ENCODE measurements around the gene NAA40.

Gene NAA40

DNA sequence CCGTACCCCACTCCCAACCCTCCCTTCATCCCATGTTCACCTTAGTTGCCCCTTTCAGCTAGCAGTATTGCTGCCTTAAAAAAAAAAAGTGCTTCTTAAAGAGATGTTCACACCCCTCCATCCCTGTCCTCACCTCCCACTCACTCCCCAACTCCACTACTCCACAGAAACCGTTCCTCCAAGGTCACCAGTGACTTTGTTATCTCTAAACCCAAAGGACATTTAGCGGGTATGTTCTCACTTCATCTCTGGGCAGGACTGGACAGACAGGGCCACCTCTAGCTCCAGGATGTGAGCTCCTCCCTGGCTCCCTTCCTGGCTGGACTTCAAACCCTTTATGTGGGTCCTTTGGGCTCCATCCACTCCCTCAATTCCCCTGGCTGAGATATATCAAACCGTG, 15.5 kb upstream of the NAA40 start:
- Histone ChIP-seq H3K9ac (no peak overlapping the region), H3K36me3 (ENCODE audit: insufficient read depth) (no peaks in the 10 kb centered on the region), H3K79me2 (ENCODE audit: insufficient read depth, low read depth) (no peaks in the 10 kb centered on the region), H4K20me1 (ENCODE audit: insufficient read depth) (no peaks in the 10 kb centered on the region), H3K4me3 (IDR thresholded peaks at IDR 0.05; ENCODE audit: insufficient read depth, low read depth, low read length) (no peak overlapping the region), H3K4me2 (no peak overlapping the region), H3K4me1 (ENCODE audit: low read depth, poor library complexity, severe bottlenecking) (peaks cover 2% of the 10 kb centered on the region), H2AFZ (ENCODE audit: low read depth) (no peak overlapping the region), H3K27me3 (ENCODE audit: insufficient read depth, low read depth) (peaks cover 36% of the 10 kb centered on the region; the same call in 1 of the 2 replicates), H3K27ac (no peak overlapping the region)
- TF ChIP-seq, protein P1, sequence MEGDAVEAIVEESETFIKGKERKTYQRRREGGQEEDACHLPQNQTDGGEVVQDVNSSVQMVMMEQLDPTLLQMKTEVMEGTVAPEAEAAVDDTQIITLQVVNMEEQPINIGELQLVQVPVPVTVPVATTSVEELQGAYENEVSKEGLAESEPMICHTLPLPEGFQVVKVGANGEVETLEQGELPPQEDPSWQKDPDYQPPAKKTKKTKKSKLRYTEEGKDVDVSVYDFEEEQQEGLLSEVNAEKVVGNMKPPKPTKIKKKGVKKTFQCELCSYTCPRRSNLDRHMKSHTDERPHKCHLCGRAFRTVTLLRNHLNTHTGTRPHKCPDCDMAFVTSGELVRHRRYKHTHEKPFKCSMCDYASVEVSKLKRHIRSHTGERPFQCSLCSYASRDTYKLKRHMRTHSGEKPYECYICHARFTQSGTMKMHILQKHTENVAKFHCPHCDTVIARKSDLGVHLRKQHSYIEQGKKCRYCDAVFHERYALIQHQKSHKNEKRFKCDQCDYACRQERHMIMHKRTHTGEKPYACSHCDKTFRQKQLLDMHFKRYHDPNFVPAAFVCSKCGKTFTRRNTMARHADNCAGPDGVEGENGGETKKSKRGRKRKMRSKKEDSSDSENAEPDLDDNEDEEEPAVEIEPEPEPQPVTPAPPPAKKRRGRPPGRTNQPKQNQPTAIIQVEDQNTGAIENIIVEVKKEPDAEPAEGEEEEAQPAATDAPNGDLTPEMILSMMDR (conservative IDR thresholded peaks at IDR 0.05; ENCODE audit: low read depth, low read length), result no peak

DNA sequence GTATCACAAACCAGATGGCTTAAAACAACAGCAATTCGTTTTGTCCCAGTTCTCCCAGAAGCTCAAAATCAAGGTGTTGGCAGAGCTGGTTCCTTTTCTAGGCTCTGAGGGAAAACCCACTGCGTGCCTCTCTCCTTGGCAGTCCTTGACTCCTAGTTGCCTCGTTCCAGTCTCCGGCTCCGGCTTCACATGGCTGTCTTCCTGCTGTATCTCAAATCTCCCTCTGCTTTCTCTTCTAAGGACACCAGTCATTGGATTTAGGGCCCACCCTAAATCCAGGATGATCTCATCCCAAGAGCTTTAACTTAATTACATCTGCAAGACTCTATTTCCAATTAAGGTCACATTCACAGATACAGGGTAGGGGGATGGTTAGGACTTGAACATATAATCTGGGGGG, 9.2 kb upstream of the NAA40 start:
- TF ChIP-seq, protein P1 (conservative IDR thresholded peaks at IDR 0.05; ENCODE audit: low read depth, low read length), result no peak
- no peaks in the 10 kb centered on the region for H3K36me3 ChIP-seq (ENCODE audit: insufficient read depth)
- no peak overlapping the region for H3K4me3 ChIP-seq (IDR thresholded peaks at IDR 0.05; ENCODE audit: insufficient read depth, low read depth, low read length)
- no peak overlapping the region for H2AFZ ChIP-seq (ENCODE audit: low read depth)
- H3K27ac ChIP-seq, result no peak overlapping the region
- H3K79me2 ChIP-seq (ENCODE audit: insufficient read depth, low read depth), result no peaks in the 10 kb centered on the region
- H3K4me1 ChIP-seq (ENCODE audit: low read depth, poor library complexity, severe bottlenecking), result no peaks in the 10 kb centered on the region
- H3K9ac ChIP-seq, result no peak overlapping the region
- no peaks in the 10 kb centered on the region for H4K20me1 ChIP-seq (ENCODE audit: insufficient read depth)
- peaks cover 18% of the 10 kb centered on the region; the same call in 1 of the 2 replicates for H3K27me3 ChIP-seq (ENCODE audit: insufficient read depth, low read depth)
- no peak overlapping the region for H3K4me2 ChIP-seq

DNA sequence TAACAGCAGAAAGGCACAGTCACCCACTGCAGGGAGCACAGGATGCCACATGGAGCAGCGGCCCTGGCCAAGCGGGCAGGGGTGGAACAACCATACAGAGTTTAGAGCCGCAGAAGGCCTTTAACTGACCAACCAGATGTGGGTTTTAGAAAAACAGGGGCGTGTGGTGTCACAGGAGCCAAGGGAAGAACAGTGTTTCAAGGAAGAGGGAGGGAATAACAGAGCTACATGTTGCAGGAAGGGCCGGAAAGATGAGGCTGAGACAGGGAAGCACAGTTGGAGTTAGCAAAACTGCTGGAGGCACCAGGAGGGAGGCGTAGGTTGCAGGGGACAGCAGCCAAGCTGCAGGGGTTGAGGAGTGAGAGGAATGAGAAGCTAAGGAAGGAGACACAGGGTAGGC, 7.8 kb upstream of the NAA40 start:
- TF ChIP-seq, protein P1 (conservative IDR thresholded peaks at IDR 0.05; ENCODE audit: low read depth, low read length), result no peak
- Histone ChIP-seq H3K79me2 (ENCODE audit: insufficient read depth, low read depth) (no peaks in the 10 kb centered on the region), H3K4me2 (no peak overlapping the region), H2AFZ (ENCODE audit: low read depth) (no peak overlapping the region), H3K27ac (no peak overlapping the region), H3K9ac (no peak overlapping the region), H4K20me1 (ENCODE audit: insufficient read depth) (no peaks in the 10 kb centered on the region), H3K4me1 (ENCODE audit: low read depth, poor library complexity, severe bottlenecking) (no peaks in the 10 kb centered on the region), H3K36me3 (ENCODE audit: insufficient read depth) (no peaks in the 10 kb centered on the region), H3K27me3 (ENCODE audit: insufficient read depth, low read depth) (peaks cover 11% of the 10 kb centered on the region; the same call in 1 of the 2 replicates), H3K4me3 (IDR thresholded peaks at IDR 0.05; ENCODE audit: insufficient read depth, low read depth, low read length) (no peak overlapping the region)

DNA sequence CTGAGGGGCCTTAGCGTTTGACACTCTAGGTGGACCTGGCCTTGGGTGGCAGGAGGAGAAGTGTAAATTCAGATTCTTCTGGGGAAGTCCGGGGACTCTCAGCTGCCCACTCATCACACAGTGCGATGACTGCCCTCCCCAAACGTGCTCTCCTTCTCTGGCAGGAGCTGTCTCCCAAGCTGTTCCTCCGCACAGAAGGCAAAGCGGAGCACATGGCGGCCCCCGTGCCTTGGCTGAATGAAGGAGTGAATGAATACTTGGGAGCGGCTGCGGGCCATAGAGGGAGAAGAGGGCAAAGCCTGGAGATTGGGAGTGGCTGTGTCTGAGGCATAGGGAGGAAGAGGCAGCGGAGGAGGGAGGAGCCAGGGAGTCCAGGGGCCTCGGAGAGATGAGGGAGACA, 6.9 kb upstream of the NAA40 start:
- Histone ChIP-seq H3K4me1 (ENCODE audit: low read depth, poor library complexity, severe bottlenecking) (no peaks in the 10 kb centered on the region), H3K36me3 (ENCODE audit: insufficient read depth) (no peaks in the 10 kb centered on the region), H3K27ac (no peak overlapping the region), H4K20me1 (ENCODE audit: insufficient read depth) (no peaks in the 10 kb centered on the region), H3K4me2 (no peak overlapping the region), H3K79me2 (ENCODE audit: insufficient read depth, low read depth) (no peaks in the 10 kb centered on the region), H3K27me3 (ENCODE audit: insufficient read depth, low read depth) (peaks cover 8% of the 10 kb centered on the region; the same call in 1 of the 2 replicates), H3K9ac (no peak overlapping the region), H2AFZ (ENCODE audit: low read depth) (no peak overlapping the region), H3K4me3 (IDR thresholded peaks at IDR 0.05; ENCODE audit: insufficient read depth, low read depth, low read length) (no peak overlapping the region)
- TF ChIP-seq, protein P1 (conservative IDR thresholded peaks at IDR 0.05; ENCODE audit: low read depth, low read length), result no peak

All from KMS-11 (cell line).